ENCODE data around the gene KCNAB3. TPM values are rescaled to one million over a fixed set of nuclear protein-coding genes. Genes with fewer than 3 reads are reported as not detected.

KCNAB3 gene
- total RNA-seq, 4 donors from 2014 or later: 0.40 to 3.7 (median 1.5) TPM

GRCh38 chr17:7887038-7887481 is 42.6 kb downstream of the KCNAB3 start:
- Histone ChIP-seq H3K27ac (peak overlapping the region; percentile 79 to 98 (median 92)), H3K4me3 (replicated peaks in 1 of 3) (peak overlapping the region in 1 of 3 donors; percentile 49), H3K36me3 (peaks cover 10 to 13% of the 10 kb centered on the region in 2 donors), H3K9me3 (no peaks in the 10 kb centered on the region), H3K4me1 (peaks cover 40 to 47% of the 10 kb centered on the region in 2 donors), H3K27me3 (no peaks in the 10 kb centered on the region)
- intact Hi-C loops (cut with DNase I): no loop called here
- TF ChIP-seq POLR2A (IDR thresholded peaks at IDR 0.05) (no peak), CTCF (IDR thresholded peaks at IDR 0.05) (no peak)
- DNase-seq: no peak
- WGBS, 2 donors: 3 to 8% methylated on average over 8 of the region's 8 CpGs

GRCh38 chr17:7886227-7887037 is 43.2 kb downstream of the KCNAB3 start:
- H3K27ac ChIP-seq: peak overlapping the region; percentile 79 to 98 (median 92)
- H3K4me3 ChIP-seq (replicated peaks in 1 of 3): peak overlapping the region in 2 of 3 donors; percentile 49 to 88
- intact Hi-C loops (cut with DNase I): no loop called here
- DNase-seq: peak in 1 of 2 donors; percentile 45
- no peaks in the 10 kb centered on the region for H3K27me3 ChIP-seq
- no peaks in the 10 kb centered on the region for H3K9me3 ChIP-seq
- peaks cover 40 to 49% of the 10 kb centered on the region in 2 donors for H3K4me1 ChIP-seq
- peaks cover 8 to 10% of the 10 kb centered on the region in 2 donors for H3K36me3 ChIP-seq
- WGBS, 2 donors: 7 to 10% methylated on average over 20 to 24 of the region's 30 CpGs
- TF ChIP-seq POLR2A (IDR thresholded peaks at IDR 0.05) (peak in 1 of 2 donors; percentile 19), CTCF (IDR thresholded peaks at IDR 0.05) (no peak)

GRCh38 chr17:7885367-7886226 is 44.1 kb downstream of the KCNAB3 start:
- Histone ChIP-seq H3K9me3 (no peaks in the 10 kb centered on the region), H3K27me3 (no peaks in the 10 kb centered on the region), H3K27ac (peak overlapping the region; percentile 79 to 98 (median 92)), H3K36me3 (peaks cover 0 to 2% of the 10 kb centered on the region in 2 donors), H3K4me3 (replicated peaks in 1 of 3) (peak overlapping the region; percentile 49 to 88 (median 72)), H3K4me1 (peaks cover 40 to 49% of the 10 kb centered on the region in 2 donors)
- peak; percentile 66 to 86 for DNase-seq
- intact Hi-C loops (cut with DNase I): no loop called here
- WGBS, 2 donors: 0% methylated on average over 14 to 20 of the region's 64 CpGs
- no peak for TF ChIP-seq CTCF (IDR thresholded peaks at IDR 0.05)
- TF ChIP-seq POLR2A (IDR thresholded peaks at IDR 0.05): peak in 1 of 2 donors; percentile 57

- H3K9me3 ChIP-seq: no peaks in the 10 kb centered on the region
- intact Hi-C loops (cut with DNase I): no loop called here
- H3K4me1 ChIP-seq: peaks cover 40 to 45% of the 10 kb centered on the region in 2 donors
- no peaks in the 10 kb centered on the region for H3K27me3 ChIP-seq
- TF ChIP-seq POLR2A (IDR thresholded peaks at IDR 0.05) (peak in 1 of 2 donors; percentile 32), CTCF (IDR thresholded peaks at IDR 0.05) (no peak)
- H3K4me3 ChIP-seq (replicated peaks in 1 of 3): peak overlapping the region in 1 of 3 donors; percentile 49
- no peaks in the 10 kb centered on the region for H3K36me3 ChIP-seq
- 0 to 1% methylated on average over 32 to 39 of the region's 100 CpGs for WGBS, 2 donors
- H3K27ac ChIP-seq: peak overlapping the region; percentile 85 to 98 (median 92)
- DNase-seq: peak; percentile 23 to 33
Observed at GRCh38 chr17:7884581-7885366, 44.9 kb downstream of the KCNAB3 start.
